Gastroesophageal sphincter (tissue), 4 donors: ENCODE results near the gene ELMO1. TPM values are rescaled to one million over a fixed set of nuclear protein-coding genes. Genes with fewer than 3 reads are reported as not detected.

Experiments used
- ATAC-seq: fragments of 150-250 bp; one replicate; pipeline ENCODE4 v1.9.1; 2016; ENCODE audit warnings: mild to moderate bottlenecking, moderate library complexity
- H3K27ac ChIP-seq, 4 donors: fragments of 200-600 bp; sonication (generic) in 3 of 4; 1 replicate in 3 of 4; 2 replicates in 1 of 4; pipeline ENCODE4 v1.5.1; 2016 to 2019
- H3K27me3 ChIP-seq: fragments of 200-600 bp; sonication (generic); one replicate; pipeline ENCODE4 v1.5.1; 2019
- H3K36me3 ChIP-seq, 2 donors: fragments of 200-600 bp; sonication (generic); one replicate each; pipeline ENCODE4 v1.5.1; 2019; ENCODE audit warnings: control low read depth in 1 of 2
- H3K4me1 ChIP-seq, 3 donors: fragments of 200-600 bp; sonication (generic); 1 replicate in 2 of 3; 2 replicates in 1 of 3; pipeline ENCODE4 v1.5.1; 2016 to 2019; ENCODE audit warnings: control low read depth in 2 of 3
- H3K4me3 ChIP-seq, 2 donors: fragments of 200-600 bp; sonication (generic); one replicate each; pipeline ENCODE4 v1.5.1; 2019; ENCODE audit warnings: mild to moderate bottlenecking in 1 of 2, moderate library complexity in 1 of 2
- H3K9me3 ChIP-seq, 3 donors: fragments of 200-600 bp; sonication (generic); one replicate each; pipeline ENCODE4 v1.5.1; 2017 to 2019; ENCODE audit warnings: control low read depth in 2 of 3
- EP300 ChIP-seq: sonication (generic); formaldehyde crosslinking; IDR thresholded peaks from one replicate; pipeline ENCODE4 v1.6.1; 2017; ENCODE audit warnings: antibody characterized with exemption, mild to moderate bottlenecking
- POLR2A ChIP-seq, 2 donors: fragments of 450-650 bp; IDR thresholded peaks; one replicate each; pipeline ENCODE4 v1.6.1; 2017; ENCODE audit warnings: antibody characterized with exemption in 2 of 2, mild to moderate bottlenecking in 2 of 2, moderate library complexity in 1 of 2
- POLR2AphosphoS5 ChIP-seq: sonication (generic); formaldehyde crosslinking; IDR thresholded peaks from one replicate; pipeline ENCODE4 v1.6.1; 2017; ENCODE audit warnings: antibody characterized with exemption
- WGBS, 2 donors: methylation state at CpG; one replicate each; pipeline ENCODE4 v1.1.5; 2018; ENCODE audit warnings: low coverage in 1 of 2; 5-methylcytosine and 5-hydroxymethylcytosine counted together
- total RNA-seq, 4 donors: library from RNA; depleted of rRNA; stranded (reverse); fragments of >200 nt; gene quantifications; one replicate each; pipeline ENCODE4 v1.1.0, GENCODE V29; 2016
- TF ChIP-seq, protein P1 (sequence below), 4 experiments: fragments of 200-600 bp in 2 of 4; fragments of 450-650 bp in 2 of 4; sonication (generic) in 1 of 4; IDR thresholded peaks; one replicate each; pipeline ENCODE4 v1.5.1; 2017 to 2019; ENCODE audit warnings: antibody characterized with exemption in 4 of 4, mild to moderate bottlenecking in 2 of 4, moderate library complexity in 2 of 4

ELMO1 gene
- total RNA-seq, 4 donors from 2014 or later = 22.1 to 54.0 (median 42.7) TPM

DNA sequence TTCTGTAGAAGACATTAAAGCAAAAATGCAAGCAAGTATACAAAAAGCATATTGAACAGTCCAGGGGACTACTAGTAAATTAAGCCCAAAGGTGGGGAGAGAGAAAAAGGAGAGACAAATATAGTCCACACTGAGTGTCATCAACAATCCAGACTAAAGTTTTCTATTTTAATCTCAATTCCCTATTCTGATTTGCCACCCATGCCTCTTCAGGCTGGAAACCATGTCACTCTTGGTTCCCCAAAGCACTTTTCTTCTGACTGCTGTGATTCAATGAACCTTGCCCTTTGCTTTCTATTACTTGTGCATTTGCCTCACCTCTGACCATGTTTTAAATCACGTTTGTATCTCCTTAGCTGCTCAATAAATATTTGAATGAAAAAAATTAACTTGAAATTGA lies 629.0 kb downstream of the ELMO1 start:
- no peaks in the 10 kb centered on the region for H3K36me3 ChIP-seq
- WGBS, 2 donors = 20 to 59% methylated on average over 1 of the region's 1 CpG
- H3K4me1 ChIP-seq = no peaks in the 10 kb centered on the region
- H3K27ac ChIP-seq = no peak overlapping the region
- H3K9me3 ChIP-seq = no peaks in the 10 kb centered on the region
- no peak for ATAC-seq
- H3K4me3 ChIP-seq = no peak overlapping the region
- TF ChIP-seq, protein P1, sequence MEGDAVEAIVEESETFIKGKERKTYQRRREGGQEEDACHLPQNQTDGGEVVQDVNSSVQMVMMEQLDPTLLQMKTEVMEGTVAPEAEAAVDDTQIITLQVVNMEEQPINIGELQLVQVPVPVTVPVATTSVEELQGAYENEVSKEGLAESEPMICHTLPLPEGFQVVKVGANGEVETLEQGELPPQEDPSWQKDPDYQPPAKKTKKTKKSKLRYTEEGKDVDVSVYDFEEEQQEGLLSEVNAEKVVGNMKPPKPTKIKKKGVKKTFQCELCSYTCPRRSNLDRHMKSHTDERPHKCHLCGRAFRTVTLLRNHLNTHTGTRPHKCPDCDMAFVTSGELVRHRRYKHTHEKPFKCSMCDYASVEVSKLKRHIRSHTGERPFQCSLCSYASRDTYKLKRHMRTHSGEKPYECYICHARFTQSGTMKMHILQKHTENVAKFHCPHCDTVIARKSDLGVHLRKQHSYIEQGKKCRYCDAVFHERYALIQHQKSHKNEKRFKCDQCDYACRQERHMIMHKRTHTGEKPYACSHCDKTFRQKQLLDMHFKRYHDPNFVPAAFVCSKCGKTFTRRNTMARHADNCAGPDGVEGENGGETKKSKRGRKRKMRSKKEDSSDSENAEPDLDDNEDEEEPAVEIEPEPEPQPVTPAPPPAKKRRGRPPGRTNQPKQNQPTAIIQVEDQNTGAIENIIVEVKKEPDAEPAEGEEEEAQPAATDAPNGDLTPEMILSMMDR (IDR thresholded peaks at IDR 0.05) = no peak
- H3K27me3 ChIP-seq = no peaks in the 10 kb centered on the region

DNA sequence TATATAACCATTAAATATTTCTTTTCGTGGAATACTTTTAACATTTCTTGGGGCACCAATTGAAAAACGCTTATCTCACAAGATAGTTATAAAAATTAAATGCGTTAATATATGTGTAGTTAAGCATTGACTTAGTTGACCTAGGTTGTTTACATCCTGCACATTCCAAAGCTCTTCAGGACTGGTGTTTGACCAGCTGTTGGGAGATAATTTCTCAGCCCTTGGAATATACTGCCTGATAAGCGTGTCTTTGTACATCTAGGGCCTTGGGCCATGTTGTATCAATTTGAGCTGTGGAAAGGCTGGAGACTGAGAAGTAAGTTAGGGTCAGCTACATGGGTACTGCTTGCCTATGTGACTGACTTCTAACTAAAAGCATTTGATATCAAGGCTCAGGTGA lies 634.4 kb downstream of the ELMO1 start:
- ATAC-seq = no peak
- 64 to 69% methylated on average over 3 to 4 of the region's 4 CpGs for WGBS, 2 donors
- H3K4me3 ChIP-seq = no peak overlapping the region
- H3K27me3 ChIP-seq = no peaks in the 10 kb centered on the region
- H3K27ac ChIP-seq = no peak overlapping the region
- H3K9me3 ChIP-seq = no peaks in the 10 kb centered on the region
- no peaks in the 10 kb centered on the region for H3K4me1 ChIP-seq
- TF ChIP-seq EP300 = no peak
- TF ChIP-seq POLR2A (IDR thresholded peaks at IDR 0.05) = no peak
- TF ChIP-seq, protein P1 (IDR thresholded peaks at IDR 0.05) = no peak
- TF ChIP-seq POLR2AphosphoS5 = no peak
- no peaks in the 10 kb centered on the region for H3K36me3 ChIP-seq

DNA sequence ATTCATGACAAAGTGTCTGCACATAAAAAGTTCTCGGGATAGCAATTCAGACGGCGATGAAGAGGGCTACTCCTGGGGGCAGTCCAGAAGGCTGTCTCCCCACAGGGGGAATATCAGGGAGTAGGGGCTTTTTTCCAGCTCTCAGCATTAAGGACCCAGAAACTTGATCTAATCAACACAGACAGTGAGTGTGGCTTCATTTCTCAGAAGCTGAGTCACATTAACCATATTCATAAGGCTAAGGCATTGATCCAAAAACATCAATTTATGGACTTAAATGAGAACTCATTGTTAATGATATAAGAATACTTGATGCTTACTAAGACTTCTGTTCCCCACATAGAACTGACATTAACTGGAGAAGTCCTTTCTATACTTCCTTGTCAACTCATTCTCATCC lies 636.9 kb downstream of the ELMO1 start:
- 48 to 54% methylated on average over 3 of the region's 3 CpGs for WGBS, 2 donors

DNA sequence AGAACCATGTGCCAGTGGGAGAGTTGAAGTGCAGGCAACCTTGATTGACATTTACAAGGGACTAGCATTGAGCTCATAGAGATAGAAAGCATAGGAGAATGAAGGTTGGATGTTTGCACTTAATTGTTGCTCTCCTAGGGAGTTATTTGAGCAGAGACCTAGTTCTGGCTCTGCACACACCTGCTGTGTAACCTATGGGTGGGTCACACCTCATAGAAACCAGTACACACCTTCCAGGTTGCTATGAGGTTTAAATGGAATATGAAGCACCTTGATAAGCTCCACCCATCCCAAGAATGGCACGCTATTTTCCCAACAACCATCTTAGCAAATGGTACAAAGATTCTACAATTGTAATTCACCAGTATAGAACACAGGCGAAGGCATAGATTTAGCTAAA lies 638.2 kb downstream of the ELMO1 start:
- Histone ChIP-seq H3K9me3 (no peaks in the 10 kb centered on the region), H3K4me3 (no peak overlapping the region), H3K27ac (no peak overlapping the region), H3K36me3 (no peaks in the 10 kb centered on the region), H3K27me3 (no peaks in the 10 kb centered on the region), H3K4me1 (no peaks in the 10 kb centered on the region)
- 42 to 50% methylated on average over 2 of the region's 2 CpGs for WGBS, 2 donors
- no peak for ATAC-seq
- TF ChIP-seq EP300 (no peak), POLR2A (IDR thresholded peaks at IDR 0.05) (no peak), POLR2AphosphoS5 (no peak)
- TF ChIP-seq, protein P1 (IDR thresholded peaks at IDR 0.05) = no peak

More for the DNA sequence above, 636.9 kb downstream of the ELMO1 start:
- no peaks in the 10 kb centered on the region for H3K9me3 ChIP-seq
- H3K27ac ChIP-seq = no peak overlapping the region
- TF ChIP-seq POLR2A (IDR thresholded peaks at IDR 0.05) = no peak
- TF ChIP-seq EP300 = no peak
- TF ChIP-seq, protein P1 (IDR thresholded peaks at IDR 0.05) = no peak
- TF ChIP-seq POLR2AphosphoS5 = no peak
- no peak for ATAC-seq
- no peak overlapping the region for H3K4me3 ChIP-seq
- no peaks in the 10 kb centered on the region for H3K36me3 ChIP-seq
- H3K4me1 ChIP-seq = no peaks in the 10 kb centered on the region
- H3K27me3 ChIP-seq = no peaks in the 10 kb centered on the region

DNA sequence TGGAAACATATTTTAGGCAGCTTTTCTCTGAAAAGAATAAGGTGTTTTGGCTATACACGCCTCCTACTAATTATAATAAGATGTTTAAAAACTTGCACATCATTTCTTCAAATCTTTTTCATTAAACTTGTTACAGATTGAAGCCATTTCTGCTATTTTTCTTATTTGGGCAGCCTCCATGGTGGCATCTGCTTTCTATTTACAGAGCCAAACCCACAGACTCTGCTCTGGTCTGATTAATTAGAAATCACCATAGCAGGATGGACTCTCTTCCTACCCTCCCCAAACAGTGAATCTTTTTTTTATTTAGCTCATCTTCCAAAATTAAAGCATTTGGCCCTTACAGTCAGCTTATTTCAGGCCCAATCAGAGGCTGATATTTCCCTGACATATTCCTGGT lies 638.6 kb downstream of the ELMO1 start:
- Histone ChIP-seq H3K36me3 (no peaks in the 10 kb centered on the region), H3K27ac (no peak overlapping the region), H3K9me3 (no peaks in the 10 kb centered on the region), H3K4me3 (no peak overlapping the region), H3K4me1 (no peaks in the 10 kb centered on the region), H3K27me3 (no peaks in the 10 kb centered on the region)
- TF ChIP-seq, protein P1 (IDR thresholded peaks at IDR 0.05) = no peak
- TF ChIP-seq EP300 (no peak), POLR2AphosphoS5 (no peak), POLR2A (IDR thresholded peaks at IDR 0.05) (no peak)
- ATAC-seq = no peak
- 63 to 100% methylated on average over 1 of the region's 1 CpG for WGBS, 2 donors
